HepG2 (cell line): ENCODE measurements around the gene BCO2. TPM values are rescaled to one million over a fixed set of nuclear protein-coding genes. Genes with fewer than 3 reads are reported as not detected.

ENCODE experiments used
- ATAC-seq: fragments of 200-7000 bp; cut with Tn5 transposase; 3 replicates; pipeline ENCODE4 v1.9.1; 2020; ENCODE audit warnings: mild to moderate bottlenecking, moderate library complexity
- BruUV-seq: library from RNA; stranded (reverse); fragments of 400-500 nt; replicated peaks from 2 replicates; lab custom pipeline; 2021; lab: Mats Ljungman, UMichigan
- CTCF ChIA-PET: fragments of 300-600 bp; formaldehyde crosslinking; extraction: SDS; loops from one replicate; lab custom pipeline; 2021; ENCODE audit warnings: low total read pairs, inconsistent platforms, low intra/inter-chr PET ratio; lab: Yijun Ruan, JAX
- POLR2A ChIA-PET: fragments of 350-600 bp; sonication (Branson Sonifier 250); formaldehyde crosslinking; loops from one replicate; lab custom pipeline; 2020; ENCODE audit warnings: antibody characterized with exemption, inconsistent platforms; lab: Yijun Ruan, JAX
- DNase-seq: peaks from one replicate; pipeline ENCODE4 v3.0.0-alpha.2; 2015; ENCODE audit warnings: low spot score
- FAIRE-seq: peaks from 3 replicates; lab custom pipeline; 2011; peaks lifted over from hg19 to GRCh38; lab: Jason Lieb, UNC
- H2AFZ ChIP-seq: one replicate; pipeline ENCODE4 v1.6.1; 2011; ENCODE audit warnings: low read length, inconsistent platforms
- H3K27ac ChIP-seq: fragments of 300-600 bp; 3 replicates; pipeline ENCODE4 v1.8.0; 2011; ENCODE audit warnings: mixed run types, mild to moderate bottlenecking, mixed read lengths, low read length, inconsistent platforms; ENCODE audit not compliant: insufficient read depth; ENCODE audit errors: extremely low read length
- H3K27me3 ChIP-seq, 2 experiments: fragments of 200-600 bp in 1 of 2; 2 replicates in 1 of 2; 3 replicates in 1 of 2; pipeline versions ENCODE4 v1.6.0 to v1.8.0; 2011; ENCODE audit warnings: low read length in 2 of 2, mild to moderate bottlenecking in 2 of 2, moderate library complexity in 2 of 2, inconsistent platforms in 1 of 2; ENCODE audit not compliant: insufficient read depth in 2 of 2, control insufficient read depth in 1 of 2
- H3K36me3 ChIP-seq, 2 experiments: fragments of 200-600 bp in 1 of 2; replicated peaks in 1 of 2; 2 replicates in 1 of 2; 3 replicates in 1 of 2; pipeline versions ENCODE4 v1.5.1 to v1.8.0; 2011; ENCODE audit warnings: low read length in 2 of 2, inconsistent platforms in 1 of 2; ENCODE audit not compliant: insufficient read depth in 2 of 2, control insufficient read depth in 1 of 2
- H3K4me1 ChIP-seq: 2 replicates; pipeline ENCODE4 v1.5.1; 2012; ENCODE audit warnings: low read length, inconsistent platforms; ENCODE audit not compliant: insufficient read depth
- H3K4me2 ChIP-seq: 2 replicates; pipeline ENCODE4 v1.6.0; 2011; ENCODE audit warnings: low read depth, low read length, inconsistent platforms
- H3K4me3 ChIP-seq, 3 experiments: fragments of 200-600 bp in 1 of 3; sonication (generic), shearing (Covaris generic) in 1 of 3; replicated peaks in 1 of 3; 2 replicates each; pipeline ENCODE4 v1.5.1; 2011 to 2016; ENCODE audit warnings: low read length in 3 of 3, inconsistent platforms in 2 of 3, low read depth in 2 of 3, mild to moderate bottlenecking in 2 of 3, control low read depth in 1 of 3, mixed read lengths in 1 of 3; ENCODE audit not compliant: insufficient read depth in 1 of 3
- H3K79me2 ChIP-seq: one replicate; pipeline ENCODE4 v1.6.1; 2011; ENCODE audit warnings: low read length, inconsistent platforms; ENCODE audit not compliant: insufficient read depth
- H3K9ac ChIP-seq: 2 replicates; pipeline ENCODE4 v1.6.0; 2011; ENCODE audit warnings: mild to moderate bottlenecking, low read depth, low read length, inconsistent platforms; ENCODE audit not compliant: insufficient read depth
- H3K9me3 ChIP-seq: 2 replicates; pipeline ENCODE4 v1.5.1; 2012; ENCODE audit warnings: mild to moderate bottlenecking, low read length
- H4K20me1 ChIP-seq: 2 replicates; pipeline ENCODE4 v1.6.0; 2011; ENCODE audit warnings: inconsistent platforms, mild to moderate bottlenecking, low read length, moderate library complexity; ENCODE audit not compliant: insufficient read depth
- AKAP8 ChIP-seq: sonication (generic); formaldehyde crosslinking; IDR thresholded peaks from 2 replicates; pipeline ENCODE4 v1.5.1; 2020; ENCODE audit warnings: mild to moderate bottlenecking, missing genetic modification reagents
- CEBPB ChIP-seq: IDR thresholded peaks from 2 replicates; pipeline ENCODE4 v1.6.1; 2011; ENCODE audit warnings: low read depth, low read length, improper control_type of control experiment, borderline replicate concordance
- NAIF1 ChIP-seq: sonication (generic); formaldehyde crosslinking; IDR thresholded peaks from 2 replicates; pipeline ENCODE4 v1.5.0; 2020; ENCODE audit warnings: mild to moderate bottlenecking, missing genetic modification reagents, borderline replicate concordance
- NFIC ChIP-seq: IDR thresholded peaks from 2 replicates; pipeline ENCODE4 v1.6.1; 2012; ENCODE audit warnings: mild to moderate bottlenecking, low read length, inconsistent platforms
- SETDB1 ChIP-seq: sonication (generic); formaldehyde crosslinking; IDR thresholded peaks from 2 replicates; pipeline ENCODE4 v1.5.1; 2020; ENCODE audit warnings: missing genetic modification reagents, mild to moderate bottlenecking, borderline replicate concordance
- SRSF4 ChIP-seq: fragments of 200-400 bp; formaldehyde crosslinking; IDR thresholded peaks from one replicate; pipeline ENCODE4 v1.6.1; 2018; ENCODE audit warnings: mild to moderate bottlenecking, low read depth, low read length, moderate library complexity; ENCODE audit not compliant: poor library complexity, severe bottlenecking
- WGBS: methylation state at CpG from one replicate; pipeline ENCODE4 v1.1.6; 2017; ENCODE audit warnings: low lambda C conversion rate; 5-methylcytosine and 5-hydroxymethylcytosine counted together
- in situ Hi-C: cut with HindIII; loops from 2 replicates; pipeline ENCODE4 v1.10.0; 2017; ENCODE audit warnings: low pct_unique_long_range_greater_than_20kb; ENCODE audit not compliant: extremely low pct_ligation_motif_present
- intact Hi-C: fragments of 100-400 bp; cut with micrococcal nuclease; formaldehyde crosslinking; loops from one replicate; pipeline ENCODE4 v1.10.0; 2022; ENCODE audit not compliant: unreplicated experiment
- polyA plus RNA-seq, 8 experiments: library from polyadenylated mRNA; depleted of rRNA in 3 of 8; stranded (reverse) in 7 of 8; unstranded in 1 of 8; fragments of >200 nt; fragmentation: Illumina TruSeq in 4 of 8; extraction: Trizol in 4 of 8; gene quantifications; 2 replicates each; pipeline versions ENCODE4 v1.2.1 to v1.2.3, GENCODE V29; 2011 to 2016; ENCODE audit warnings: low read depth in 4 of 8, missing spikeins in 1 of 8, mixed read lengths in 1 of 8; ENCODE audit not compliant: insufficient read depth in 1 of 8
- total RNA-seq, 5 experiments: library from RNA; depleted of rRNA; stranded (reverse); fragments of >200 nt; fragmentation: Illumina TruSeq; extraction: Trizol; gene quantifications; 2 replicates each; pipeline ENCODE4 v1.2.3, GENCODE V29; 2016; ENCODE audit warnings: low read depth in 1 of 5

BCO2 gene
- total and polyA plus RNA-seq, 2 of the 13 experiments (the other 11 are each of a cell fraction or from before 2014, with no cell fraction given): 0.38 to 0.58 TPM

DNA sequence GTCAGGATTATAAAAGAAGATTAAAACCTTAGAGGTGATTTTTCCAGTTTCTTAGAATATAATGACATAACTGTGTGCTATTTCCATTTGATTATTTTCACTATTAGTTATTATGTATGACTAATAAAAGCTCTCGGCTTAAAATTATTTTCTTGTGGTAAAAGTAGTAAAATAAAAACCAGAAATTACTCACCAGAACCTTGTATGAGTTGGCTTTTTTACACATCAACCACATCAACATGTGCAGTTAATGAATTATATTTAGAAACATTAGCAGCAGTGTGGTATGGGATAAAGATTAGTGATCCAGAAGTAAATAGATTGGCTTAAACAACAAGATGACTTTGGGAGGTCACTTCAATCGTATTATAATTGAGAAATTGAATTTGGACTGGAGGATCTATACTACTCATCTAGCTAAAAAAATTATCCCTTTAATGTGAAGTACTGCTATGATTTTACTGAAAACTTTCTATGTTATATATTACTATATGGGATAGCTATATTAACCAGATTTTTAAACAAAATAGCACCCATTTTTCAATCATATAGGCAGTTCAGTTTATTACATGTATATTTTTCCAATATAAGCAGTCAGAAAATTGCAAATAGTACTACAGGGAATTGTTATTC lies 2.8 kb upstream of the BCO2 start:
- Histone ChIP-seq H3K4me2 (no peak overlapping the region), H3K27me3 (no peaks in the 10 kb centered on the region), H3K4me1 (peaks cover 13% of the 10 kb centered on the region), H2AFZ (no peak overlapping the region), H3K9ac (no peak overlapping the region), H3K4me3 (no peak overlapping the region), H4K20me1 (no peaks in the 10 kb centered on the region)
- DNase-seq (no peak), ATAC-seq (no peak)
- BruUV-seq: no TSS peak
- POLR2A ChIA-PET: no interaction called here
- intact Hi-C loops: no loop called here
- 40% methylated on average over 2 of the region's 2 CpGs for WGBS
- TF ChIP-seq SETDB1 (CRISPR knock-in tag): no peak
- no peak for TF ChIP-seq AKAP8
- no peak for TF ChIP-seq SRSF4
- no peak for TF ChIP-seq NFIC
- TF ChIP-seq, all 625 proteins: peak for 0
- Histone ChIP-seq H3K79me2 (no peaks in the 10 kb centered on the region), H3K27ac (no peak overlapping the region), H3K36me3 (no peaks in the 10 kb centered on the region), H3K9me3 (no peaks in the 10 kb centered on the region)
- in situ Hi-C loops: no loop called here
- no peak for FAIRE-seq
- CTCF ChIA-PET: no interaction called here

DNA sequence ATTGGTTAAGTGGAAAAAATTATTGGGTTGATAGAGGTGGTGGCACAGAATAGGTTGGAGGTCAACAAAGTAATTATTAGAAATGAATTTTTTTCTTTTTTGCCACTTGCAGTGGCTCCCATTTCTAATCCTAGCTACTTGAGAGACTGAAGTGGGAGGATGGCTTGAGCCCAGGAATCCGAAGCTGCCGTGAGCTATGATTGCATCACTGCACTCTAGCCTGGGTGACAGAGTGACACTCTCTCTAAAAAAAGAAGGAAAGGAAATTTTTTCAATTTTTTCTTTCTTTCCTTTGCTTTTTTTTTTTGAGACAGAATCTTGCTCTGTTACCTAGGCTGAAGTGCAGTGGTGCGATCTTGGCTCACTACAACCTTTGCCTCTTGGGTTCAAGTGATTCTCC lies 2.2 kb upstream of the BCO2 start:
- no peaks in the 10 kb centered on the region for H3K27me3 ChIP-seq
- H2AFZ ChIP-seq: no peak overlapping the region
- no peaks in the 10 kb centered on the region for H3K36me3 ChIP-seq
- CTCF ChIA-PET: no interaction called here
- no peaks in the 10 kb centered on the region for H3K9me3 ChIP-seq
- H3K4me2 ChIP-seq: no peak overlapping the region
- H3K27ac ChIP-seq: no peak overlapping the region
- intact Hi-C loops: no loop called here
- peak; percentile 47; the same call in 1 of the 2 replicates for TF ChIP-seq CEBPB
- TF ChIP-seq NAIF1 (CRISPR knock-in tag): no peak
- TF ChIP-seq, all 625 proteins: peak for 1
- DNase-seq: no peak
- in situ Hi-C loops: no loop called here
- Histone ChIP-seq H3K79me2 (no peaks in the 10 kb centered on the region), H3K4me3 (no peak overlapping the region), H3K9ac (no peak overlapping the region), H4K20me1 (no peaks in the 10 kb centered on the region), H3K4me1 (peaks cover 13% of the 10 kb centered on the region)
- FAIRE-seq: no peak
- WGBS: 31% methylated on average over 3 of the region's 3 CpGs
- POLR2A ChIA-PET: no interaction called here
- BruUV-seq: no TSS peak
- ATAC-seq: no peak
